C4-2B (cell line): Measurements from ENCODE around the gene CTNNBIP1.
A peak's percentile ranks its signal among the peaks of the same experiment; 100 is the strongest.

Experiments used
- H3K27ac ChIP-seq: fragments of 450-650 bp; 2 replicates; pipeline ENCODE4 v1.5.1; 2017
- ZFX ChIP-seq: fragments of 450-650 bp; IDR thresholded peaks from 2 replicates; pipeline ENCODE4 v1.6.1; 2017
- TF ChIP-seq, protein P1 (sequence below): fragments of 450-650 bp; conservative IDR thresholded peaks from 2 replicates; pipeline ENCODE4 v1.5.1; 2017; ENCODE audit warnings: mild to moderate bottlenecking

Gene CTNNBIP1

DNA sequence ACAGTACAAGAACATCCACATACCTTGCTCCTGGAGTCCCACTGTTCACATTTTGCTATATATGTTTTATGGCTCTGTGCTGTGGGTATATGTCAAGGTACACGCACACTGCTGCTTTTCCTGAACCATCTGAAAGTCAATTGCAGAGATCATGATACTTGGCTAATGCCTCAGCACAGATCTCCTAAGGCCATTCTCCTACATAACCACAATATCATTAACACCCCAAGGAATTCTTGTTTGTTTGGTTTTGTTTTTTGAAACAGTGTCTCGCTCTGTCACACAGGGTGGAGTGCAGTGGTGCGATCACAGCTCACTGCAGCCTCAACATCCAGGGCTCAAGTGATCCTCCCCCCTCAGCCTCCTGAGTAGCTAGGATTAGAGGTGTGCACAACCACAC is 16.0 kb downstream of the CTNNBIP1 start:
- TF ChIP-seq, protein P1, sequence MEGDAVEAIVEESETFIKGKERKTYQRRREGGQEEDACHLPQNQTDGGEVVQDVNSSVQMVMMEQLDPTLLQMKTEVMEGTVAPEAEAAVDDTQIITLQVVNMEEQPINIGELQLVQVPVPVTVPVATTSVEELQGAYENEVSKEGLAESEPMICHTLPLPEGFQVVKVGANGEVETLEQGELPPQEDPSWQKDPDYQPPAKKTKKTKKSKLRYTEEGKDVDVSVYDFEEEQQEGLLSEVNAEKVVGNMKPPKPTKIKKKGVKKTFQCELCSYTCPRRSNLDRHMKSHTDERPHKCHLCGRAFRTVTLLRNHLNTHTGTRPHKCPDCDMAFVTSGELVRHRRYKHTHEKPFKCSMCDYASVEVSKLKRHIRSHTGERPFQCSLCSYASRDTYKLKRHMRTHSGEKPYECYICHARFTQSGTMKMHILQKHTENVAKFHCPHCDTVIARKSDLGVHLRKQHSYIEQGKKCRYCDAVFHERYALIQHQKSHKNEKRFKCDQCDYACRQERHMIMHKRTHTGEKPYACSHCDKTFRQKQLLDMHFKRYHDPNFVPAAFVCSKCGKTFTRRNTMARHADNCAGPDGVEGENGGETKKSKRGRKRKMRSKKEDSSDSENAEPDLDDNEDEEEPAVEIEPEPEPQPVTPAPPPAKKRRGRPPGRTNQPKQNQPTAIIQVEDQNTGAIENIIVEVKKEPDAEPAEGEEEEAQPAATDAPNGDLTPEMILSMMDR: no peak
- TF ChIP-seq ZFX: no peak
- H3K27ac ChIP-seq: no peak overlapping the region

GRCh38 chr1:9892563-9893528 is 17.2 kb downstream of the CTNNBIP1 start:
- H3K27ac ChIP-seq: peak overlapping the region; percentile 28
- TF ChIP-seq, protein P1: no peak
- no peak for TF ChIP-seq ZFX

DNA sequence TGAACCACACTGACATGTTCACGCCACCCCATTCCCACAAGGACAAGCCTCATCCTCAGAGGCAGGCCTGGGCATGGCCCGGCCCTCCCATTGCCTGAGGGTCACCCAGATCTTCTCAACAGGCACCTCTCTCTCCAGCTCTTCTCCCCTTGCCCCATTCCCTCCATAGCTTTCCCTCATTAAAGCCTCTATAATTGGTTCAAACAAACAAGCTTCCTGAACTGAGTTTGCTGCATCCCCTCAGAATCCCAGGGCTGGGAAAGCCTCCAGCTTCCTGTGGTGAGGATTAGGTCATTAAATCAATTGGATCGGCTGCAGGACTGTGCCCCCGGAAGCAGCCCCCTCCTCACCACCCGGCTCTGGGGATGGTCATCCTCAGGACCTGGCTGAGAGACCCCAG is 18.9 kb downstream of the CTNNBIP1 start:
- H3K27ac ChIP-seq: no peak overlapping the region
- no peak for TF ChIP-seq ZFX
- TF ChIP-seq, protein P1: no peak

DNA sequence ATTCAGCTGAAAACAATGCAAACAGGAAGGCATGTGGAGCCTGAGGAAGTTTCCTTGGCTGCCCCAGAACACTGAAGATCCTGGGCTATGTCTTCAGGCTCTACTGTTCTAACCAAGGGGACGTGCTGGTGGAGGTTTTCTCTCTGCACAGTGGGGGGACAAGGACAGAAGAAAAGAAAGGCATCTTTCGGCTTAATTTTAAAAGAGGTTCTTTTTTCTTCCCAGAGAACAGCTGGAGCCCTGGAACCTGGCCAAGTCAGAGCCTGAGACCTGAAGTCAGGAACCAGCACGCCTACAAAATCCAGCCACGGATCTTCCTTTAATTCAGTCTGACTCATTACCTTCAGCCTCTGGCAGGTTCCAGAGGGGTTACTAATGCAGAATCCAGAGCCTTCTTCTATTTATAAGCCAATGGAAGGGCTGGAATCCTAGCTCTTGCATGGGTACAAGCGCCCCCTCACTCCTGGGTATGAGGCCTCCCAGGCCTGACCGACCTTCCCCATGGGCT is 19.8 kb downstream of the CTNNBIP1 start:
- no peak overlapping the region for H3K27ac ChIP-seq
- TF ChIP-seq, protein P1: no peak
- TF ChIP-seq ZFX: no peak

DNA sequence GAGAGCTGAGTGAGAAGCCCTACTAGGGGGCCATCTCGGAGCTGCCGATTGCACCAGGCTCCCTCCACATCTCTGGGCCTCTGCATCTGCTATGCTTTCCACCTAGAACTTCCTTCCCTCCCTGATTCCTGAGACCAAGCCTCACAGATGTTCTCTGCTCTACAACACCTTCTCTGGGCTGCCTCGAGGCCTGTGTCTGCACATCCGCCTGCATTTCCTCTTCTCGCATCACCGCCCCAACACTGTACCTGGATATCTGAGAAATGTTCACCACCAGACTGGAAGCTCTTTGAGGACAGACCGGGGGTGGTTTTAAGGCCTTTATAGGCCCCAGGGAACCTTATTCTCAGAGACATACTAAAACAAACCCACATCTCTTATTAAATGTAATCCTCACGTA is 20.7 kb downstream of the CTNNBIP1 start:
- no peak overlapping the region for H3K27ac ChIP-seq

DNA sequence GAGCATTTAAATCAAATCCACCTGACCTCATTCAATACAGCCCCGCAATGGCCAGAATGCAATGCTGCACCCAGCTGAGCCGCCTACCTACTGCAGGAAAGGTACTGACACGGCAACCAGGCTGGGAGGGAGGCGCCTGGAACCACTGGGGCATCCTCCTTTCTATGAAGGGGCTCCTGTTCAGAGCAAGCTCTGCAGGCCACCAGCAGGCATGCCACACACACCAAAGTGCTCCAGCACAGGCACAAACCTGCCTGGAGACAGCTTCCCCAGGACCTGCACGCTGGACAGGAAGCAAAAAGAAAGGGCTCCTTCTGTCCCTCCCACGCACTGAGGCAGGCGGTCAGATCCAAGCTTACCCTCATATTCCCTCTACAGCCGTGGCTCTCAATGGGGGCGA is 21.2 kb downstream of the CTNNBIP1 start:
- TF ChIP-seq, protein P1: no peak
- TF ChIP-seq ZFX: no peak
- no peak overlapping the region for H3K27ac ChIP-seq

More for the DNA sequence above, 20.7 kb downstream of the CTNNBIP1 start:
- TF ChIP-seq, protein P1: no peak
- TF ChIP-seq ZFX: no peak

DNA sequence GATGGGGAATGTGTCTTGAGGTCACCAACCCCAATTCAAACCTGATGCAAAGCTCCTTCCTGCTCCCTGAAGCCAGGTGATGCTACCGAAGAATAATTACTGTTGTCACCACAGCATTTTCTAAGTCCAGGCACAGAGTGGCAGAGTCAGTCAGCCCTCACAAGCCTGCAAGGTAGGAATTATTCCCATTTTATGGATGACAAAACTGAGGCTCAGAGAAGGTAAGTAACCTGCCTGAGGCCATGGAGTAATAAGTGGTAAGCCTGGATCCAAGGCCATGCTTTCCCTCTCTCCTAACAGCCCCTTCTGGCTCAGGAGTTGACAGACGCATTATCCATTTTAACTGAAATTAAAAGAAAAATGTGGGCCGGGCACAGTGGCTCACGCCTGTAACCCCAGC is 23.0 kb downstream of the CTNNBIP1 start:
- TF ChIP-seq ZFX: no peak
- TF ChIP-seq, protein P1: no peak
- no peak overlapping the region for H3K27ac ChIP-seq
